Aorta (tissue), 5 donors: ENCODE results near the gene SHQ1. TPM values are rescaled to one million over a fixed set of nuclear protein-coding genes. Genes with fewer than 3 reads are reported as not detected.

ENCODE experiments used
- ATAC-seq: fragments of 200-7000 bp; cut with Tn5 transposase; one replicate; pipeline ENCODE4 v1.9.1; 2022; ENCODE audit warnings: moderate library complexity; ENCODE audit not compliant: low FRiP score
- DNase-seq, 2 donors: peaks; one replicate each; pipeline ENCODE4 v3.0.0-alpha.2; 2020
- H3K27ac ChIP-seq, 2 donors: one replicate each; pipeline ENCODE4 v1.5.1; 2013; ENCODE audit warnings: low read length in 2 of 2, mild to moderate bottlenecking in 2 of 2, moderate library complexity in 2 of 2, control low read depth in 1 of 2, inconsistent platforms in 1 of 2, low read depth in 1 of 2
- H3K27me3 ChIP-seq, 2 donors: one replicate each; pipeline ENCODE4 v1.6.1; 2013; ENCODE audit warnings: control low read depth in 1 of 2, low read length in 1 of 2, mild to moderate bottlenecking in 1 of 2, moderate library complexity in 1 of 2; ENCODE audit not compliant: insufficient read depth in 2 of 2, control insufficient read depth in 1 of 2
- H3K36me3 ChIP-seq, 2 donors: one replicate each; pipeline ENCODE4 v1.6.1; 2013; ENCODE audit warnings: control low read depth in 1 of 2, low read length in 1 of 2, mild to moderate bottlenecking in 1 of 2; ENCODE audit not compliant: insufficient read depth in 2 of 2, control insufficient read depth in 1 of 2
- H3K4me1 ChIP-seq, 2 donors: one replicate each; pipeline ENCODE4 v1.6.1; 2013; ENCODE audit warnings: low read length in 2 of 2, control low read depth in 1 of 2, mild to moderate bottlenecking in 1 of 2, moderate library complexity in 1 of 2; ENCODE audit not compliant: insufficient read depth in 2 of 2, control insufficient read depth in 1 of 2
- H3K4me3 ChIP-seq, 2 donors: one replicate each; pipeline ENCODE4 v1.5.1; 2013; ENCODE audit warnings: low read length in 2 of 2, control low read depth in 1 of 2, mild to moderate bottlenecking in 1 of 2
- H3K9me3 ChIP-seq: one replicate; pipeline ENCODE4 v1.6.1; 2013; ENCODE audit warnings: mild to moderate bottlenecking, low read length; ENCODE audit not compliant: control insufficient read depth
- WGBS, 2 donors: extraction: QIAGEN DNeasy Blood & Tissue Kit; methylation state at CpG; one replicate each; pipeline ENCODE4 v1.1.7; 2013; 5-methylcytosine and 5-hydroxymethylcytosine counted together
- intact Hi-C, 2 donors: fragments of 100-400 bp; cut with DNase I; formaldehyde crosslinking; loops; one replicate each; pipeline versions ENCODE4 v1.14.2 to v1.15.0; 2022
- polyA plus RNA-seq, 2 donors: library from polyadenylated mRNA; stranded (reverse); fragments of 200-250 nt; gene quantifications; one replicate each; pipeline ENCODE4 v1.2.3, GENCODE V29; 2013
- total RNA-seq, 2 donors: library from RNA; stranded (reverse); fragmentation: NEBNext Ultra II Directional; extraction: Animal tissue kit (Norgen Biotek cat#: 25700); gene quantifications; one replicate each; pipeline ENCODE4 v1.2.1, GENCODE V29; 2021
- donor health status: healthy with polysubstance abuse.
- donor health status: Bipolar disorder and iron deficiency.
- donor health status: DM: no; HTN: no; CAD: no.
- donor health status: DM: no; HTN: no; CAD: no.
- donor health status: DM: yes; HTN: yes; CAD: no.

SHQ1 gene
- total and polyA plus RNA-seq, 4 donors = 6.0 to 19.0 (median 11.9) TPM

GRCh38 chr3:72702997-72703396 is 145.2 kb downstream of the SHQ1 start:
- DNase-seq = no peak
- Histone ChIP-seq H3K36me3 (no peaks in the 10 kb centered on the region), H3K4me1 (no peaks in the 10 kb centered on the region), H3K4me3 (no peak overlapping the region), H3K9me3 (no peaks in the 10 kb centered on the region), H3K27ac (no peak overlapping the region), H3K27me3 (no peaks in the 10 kb centered on the region)
- no peak for ATAC-seq
- 95 to 96% methylated on average over 4 of the region's 4 CpGs for WGBS, 2 donors
- intact Hi-C loops = no loop called here

- H3K4me1 ChIP-seq = no peaks in the 10 kb centered on the region
- H3K27me3 ChIP-seq = no peaks in the 10 kb centered on the region
- H3K4me3 ChIP-seq = no peak overlapping the region
- intact Hi-C loops = no loop called here
- no peaks in the 10 kb centered on the region for H3K36me3 ChIP-seq
- H3K27ac ChIP-seq = no peak overlapping the region
- no peaks in the 10 kb centered on the region for H3K9me3 ChIP-seq
- DNase-seq (no peak), ATAC-seq (no peak)
- 95 to 97% methylated on average over 7 of the region's 7 CpGs for WGBS, 2 donors
These were observed 145.9 kb downstream of the SHQ1 start for GRCh38 chr3:72702390-72702789.

GRCh38 chr3:72700106-72700505 is 148.1 kb downstream of the SHQ1 start:
- 89 to 93% methylated on average over 2 of the region's 2 CpGs for WGBS, 2 donors
- Histone ChIP-seq H3K27me3 (no peaks in the 10 kb centered on the region), H3K9me3 (no peaks in the 10 kb centered on the region), H3K4me1 (no peaks in the 10 kb centered on the region), H3K4me3 (no peak overlapping the region), H3K27ac (no peak overlapping the region), H3K36me3 (no peaks in the 10 kb centered on the region)
- intact Hi-C loops = no loop called here
- ATAC-seq (no peak), DNase-seq (no peak)

GRCh38 chr3:72699631-72700030 is 148.6 kb downstream of the SHQ1 start:
- no peaks in the 10 kb centered on the region for H3K4me1 ChIP-seq
- intact Hi-C loops = no loop called here
- no peaks in the 10 kb centered on the region for H3K27me3 ChIP-seq
- DNase-seq (no peak), ATAC-seq (no peak)
- H3K4me3 ChIP-seq = no peak overlapping the region
- H3K9me3 ChIP-seq = no peaks in the 10 kb centered on the region
- H3K36me3 ChIP-seq = no peaks in the 10 kb centered on the region
- 26 to 34% methylated on average over 5 of the region's 5 CpGs for WGBS, 2 donors
- H3K27ac ChIP-seq = no peak overlapping the region

Other genes starting within 250 kb of the SHQ1 start
- 10 to 100 TPM; 20.4 to 46.4 TPM for gene GXYLT2, start 39.6 kb upstream of the SHQ1 start, total RNA-seq
- gene GXYLT2, start 39.6 kb upstream of the SHQ1 start, polyA plus RNA-seq = 1 to 10 TPM; 1.9 to 2.5 TPM
- gene PPP4R2, start 148.4 kb upstream of the SHQ1 start, total RNA-seq = 10 to 100 TPM; 65.4 to 70.7 TPM
- 10 to 100 TPM; 16.0 to 16.2 TPM for gene PPP4R2, start 148.4 kb upstream of the SHQ1 start, polyA plus RNA-seq
- 1 to 10 TPM; 5.1 to 7.8 TPM for gene EBLN2, start 213.2 kb upstream of the SHQ1 start, total RNA-seq
- gene EBLN2, start 213.2 kb upstream of the SHQ1 start, polyA plus RNA-seq = under 1 TPM in 1 of 2 donors, not detected in 1; 0.92 TPM